ENCODE results near the gene SPTB. TPM values are rescaled to one million over a fixed set of nuclear protein-coding genes. Genes with fewer than 3 reads are reported as not detected.

Gene SPTB
- total and polyA plus RNA-seq, 9 of the 15 experiments (the other 6 are each of a cell fraction or from before 2014, with no cell fraction given): 0.21 to 45.9 (median 11.7) TPM

- POLR2A ChIA-PET: interaction anchor here (0.9 to 1.5 kb wide), 3 partner anchors 10 to 102 kb away, joined by 3 to 4 read pairs (median 4); no protein-coding TSS in a partner anchor
- Histone ChIP-seq H3K4me3 (no peak overlapping the region), H3K4me1 (replicated peaks in 1 of 2; ENCODE audit: control insufficient read depth in 2 of 2, insufficient read depth in 2 of 2, low read length in 2 of 2) (peaks cover 4 to 9% of the 10 kb centered on the region in 2 experiments; a peak in 3 of 5 replicates), H3K9me1 (ENCODE audit: control insufficient read depth, insufficient read depth, low read length) (no peaks in the 10 kb centered on the region), H3K36me3 (ENCODE audit: control insufficient read depth, insufficient read depth, low read length) (no peaks in the 10 kb centered on the region; the same call in 2 of the 3 replicates), H3K79me2 (ENCODE audit: control insufficient read depth, insufficient read depth, low read length) (peaks cover 84% of the 10 kb centered on the region), H2AFZ (ENCODE audit: low read depth, low read length) (no peak overlapping the region), H4K20me1 (replicated peaks; ENCODE audit: control insufficient read depth, insufficient read depth, low read length) (no peaks in the 10 kb centered on the region), H3K9me3 (replicated peaks; ENCODE audit: control insufficient read depth, insufficient read depth, low read depth, low read length) (0 out of 2 replicates have a peak, but pooled peaks cover 2% of the 10 kb centered on the region), H3K27me3 (ENCODE audit: control insufficient read depth in 2 of 2, insufficient read depth in 2 of 2, low read length in 2 of 2) (no peaks in the 10 kb centered on the region), H3K27ac (ENCODE audit: extremely low read depth, low read depth, low read length) (no peak overlapping the region), H3K4me2 (ENCODE audit: insufficient read depth, low read length) (no peak overlapping the region), H3K9ac (ENCODE audit: insufficient read depth in 1 of 2, low read depth in 2 of 2, low read length in 2 of 2) (no peak overlapping the region)
- ATAC-seq: no peak
- intact Hi-C loops (cut with micrococcal nuclease): no loop called here
- no TSS peak for BruUV-seq (replicated peaks)
- in situ Hi-C loops (cut with MboI): no loop called here
- TF ChIP-seq KAT7 (CRISPR knock-in tag; IDR thresholded peaks at IDR 0.05; ENCODE audit: borderline replicate concordance): no peak
- no peak for TF ChIP-seq ZNF436 (CRISPR knock-in tag; IDR thresholded peaks at IDR 0.05)
- TF ChIP-seq BRD4 (IDR thresholded peaks at IDR 0.05): no peak
- TF ChIP-seq ZBTB49 (CRISPR knock-in tag; IDR thresholded peaks at IDR 0.05; ENCODE audit: borderline replicate concordance): no peak
- no peak for TF ChIP-seq MNT (conservative IDR thresholded peaks at IDR 0.05)
- TF ChIP-seq ZNF766 (CRISPR knock-in tag; conservative IDR thresholded peaks at IDR 0.05): no peak
- TF ChIP-seq DIDO1 (tag; IDR thresholded peaks at IDR 0.05; ENCODE audit: low read depth): no peak
- no peak for TF ChIP-seq PHF21A (IDR thresholded peaks at IDR 0.05; ENCODE audit: borderline replicate concordance, low read depth)
- TF ChIP-seq ZSCAN29 (IDR thresholded peaks at IDR 0.05): no peak
- no peak for TF ChIP-seq ZNF551 (CRISPR knock-in tag; IDR thresholded peaks at IDR 0.05)
- CTCF ChIA-PET (ENCODE audit: low intra/inter-chr PET ratio): no interaction called here
- FAIRE-seq: no peak
- no peak for DNase-seq (ENCODE audit: extremely low read depth in 1 of 4, low spot score in 3 of 4)
- WGBS (ENCODE audit: insufficient coverage, low coverage, missing lambda C conversion rate): 79% methylated on average over 3 of the region's 3 CpGs
Observed at GRCh38 chr14:64834965-64835364, 44.7 kb downstream of the SPTB start.

Measured in K562 (cell line).